ENCODE results near the gene PAK5.

DNA sequence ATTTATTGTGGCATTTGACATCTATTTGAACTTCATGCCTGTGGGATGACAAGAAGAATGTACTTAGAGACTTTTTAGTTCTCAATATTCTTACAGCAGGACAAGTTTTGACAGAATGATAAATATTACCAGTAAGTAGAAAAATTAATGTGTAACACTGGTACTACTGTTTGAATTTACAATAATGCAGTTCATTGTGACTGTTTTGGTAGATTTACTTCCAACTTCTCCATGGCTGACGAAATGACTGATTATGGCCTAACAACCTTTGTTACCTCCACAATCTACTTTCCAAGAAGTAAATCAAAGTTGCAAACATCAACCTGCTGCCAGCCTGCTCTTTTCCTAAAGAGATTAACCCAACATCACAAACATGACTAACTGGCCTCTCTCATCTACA is 38.5 kb downstream of the PAK5 start:
- TF ChIP-seq, protein P1, sequence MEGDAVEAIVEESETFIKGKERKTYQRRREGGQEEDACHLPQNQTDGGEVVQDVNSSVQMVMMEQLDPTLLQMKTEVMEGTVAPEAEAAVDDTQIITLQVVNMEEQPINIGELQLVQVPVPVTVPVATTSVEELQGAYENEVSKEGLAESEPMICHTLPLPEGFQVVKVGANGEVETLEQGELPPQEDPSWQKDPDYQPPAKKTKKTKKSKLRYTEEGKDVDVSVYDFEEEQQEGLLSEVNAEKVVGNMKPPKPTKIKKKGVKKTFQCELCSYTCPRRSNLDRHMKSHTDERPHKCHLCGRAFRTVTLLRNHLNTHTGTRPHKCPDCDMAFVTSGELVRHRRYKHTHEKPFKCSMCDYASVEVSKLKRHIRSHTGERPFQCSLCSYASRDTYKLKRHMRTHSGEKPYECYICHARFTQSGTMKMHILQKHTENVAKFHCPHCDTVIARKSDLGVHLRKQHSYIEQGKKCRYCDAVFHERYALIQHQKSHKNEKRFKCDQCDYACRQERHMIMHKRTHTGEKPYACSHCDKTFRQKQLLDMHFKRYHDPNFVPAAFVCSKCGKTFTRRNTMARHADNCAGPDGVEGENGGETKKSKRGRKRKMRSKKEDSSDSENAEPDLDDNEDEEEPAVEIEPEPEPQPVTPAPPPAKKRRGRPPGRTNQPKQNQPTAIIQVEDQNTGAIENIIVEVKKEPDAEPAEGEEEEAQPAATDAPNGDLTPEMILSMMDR (IDR thresholded peaks at IDR 0.05): no peak
- TF ChIP-seq POLR2A (IDR thresholded peaks at IDR 0.05) (no peak), POLR2AphosphoS5 (IDR thresholded peaks at IDR 0.05; ENCODE audit: insufficient read depth in 1 of 2, low read depth in 1 of 2) (no peak)
